CD4-positive, CD25-positive, alpha-beta regulatory T cell (primary cell): Measurements from ENCODE around the gene RPL11. TPM values are rescaled to one million over a fixed set of nuclear protein-coding genes. Genes with fewer than 3 reads are reported as not detected.
A peak's percentile ranks its signal among the peaks of the same experiment; 100 is the strongest.
"Not testable (repeated sequence)": the region's sequence is repeated elsewhere in the genome, so short reads cannot be mapped to it uniquely, and the experiment has no call there.

ENCODE experiments used
- ATAC-seq, 2 donors: fragments of 150-1000 bp; cut with Tn5 transposase; one replicate each; pipeline ENCODE4 v1.10.0; 2021; ENCODE audit warnings: low read depth in 2 of 2, moderate number of reproducible peaks in 2 of 2, moderate library complexity in 1 of 2
- DNase-seq, 3 donors: peaks; one replicate each; pipeline versions ENCODE4 v3.0.0 to v3.0.0-alpha.2; 2012 to 2022; ENCODE audit warnings: mixed read lengths in 1 of 3
- H3K27ac ChIP-seq: one replicate; pipeline ENCODE4 v1.7.0; 2013; ENCODE audit warnings: mild to moderate bottlenecking, low read length; ENCODE audit not compliant: insufficient read depth, poor library complexity, severe bottlenecking
- H3K27me3 ChIP-seq: one replicate; pipeline ENCODE4 v1.7.0; 2013; ENCODE audit warnings: low read length; ENCODE audit not compliant: control insufficient read depth, insufficient read depth
- H3K36me3 ChIP-seq: one replicate; pipeline ENCODE4 v1.7.0; 2013; ENCODE audit warnings: mild to moderate bottlenecking, low read length, moderate library complexity; ENCODE audit not compliant: control insufficient read depth, insufficient read depth
- H3K4me1 ChIP-seq: 2 replicates; pipeline ENCODE4 v1.7.0; 2013; ENCODE audit warnings: mild to moderate bottlenecking, low read length; ENCODE audit not compliant: insufficient read depth, control insufficient read depth, poor library complexity, severe bottlenecking
- H3K4me3 ChIP-seq: one replicate; pipeline ENCODE4 v1.7.0; 2013; ENCODE audit warnings: low read depth, mild to moderate bottlenecking, low read length, moderate library complexity
- H3K9me3 ChIP-seq, 2 experiments: 1 replicate in 1 of 2; 2 replicates in 1 of 2; pipeline ENCODE4 v1.7.0; 2013; ENCODE audit warnings: low read length in 2 of 2, mild to moderate bottlenecking in 1 of 2, moderate library complexity in 1 of 2; ENCODE audit not compliant: control insufficient read depth in 2 of 2
- H3K27ac Mint-ChIP-seq, 3 donors: one replicate each; pipeline ENCODE4 v1.8.0; 2020 to 2022; ENCODE audit warnings: mild to moderate bottlenecking in 3 of 3, mixed read lengths in 3 of 3, moderate library complexity in 2 of 3
- H3K27me3 Mint-ChIP-seq: one replicate; pipeline ENCODE4 v1.8.0; 2022; ENCODE audit warnings: mild to moderate bottlenecking, mixed read lengths
- H3K36me3 Mint-ChIP-seq: one replicate; pipeline ENCODE4 v1.8.0; 2020; ENCODE audit warnings: mixed read lengths
- H3K4me1 Mint-ChIP-seq, 4 donors: one replicate each; pipeline ENCODE4 v1.8.0; 2020 to 2022; ENCODE audit warnings: mixed read lengths in 4 of 4, mild to moderate bottlenecking in 1 of 4
- H3K4me3 Mint-ChIP-seq, 4 donors: one replicate each; pipeline ENCODE4 v1.8.0; 2020 to 2022; ENCODE audit warnings: mild to moderate bottlenecking in 4 of 4, mixed read lengths in 4 of 4, moderate library complexity in 3 of 4
- H3K9me3 Mint-ChIP-seq, 7 donors: one replicate each; pipeline ENCODE4 v1.8.0; 2020 to 2022; ENCODE audit warnings: mixed read lengths in 7 of 7, mild to moderate bottlenecking in 3 of 7, moderate library complexity in 2 of 7
- polyA plus RNA-seq, 4 donors: library from polyadenylated mRNA; unstranded; fragments of 300-500 nt; fragmentation: Illumina TruSeq; gene quantifications; one replicate each; pipeline ENCODE4 v1.2.3, GENCODE V29; 2021
- total RNA-seq: library from RNA; stranded (reverse); gene quantifications from one replicate; pipeline ENCODE4 v1.2.3, GENCODE V29; 2022

Gene RPL11
- total and polyA plus RNA-seq, 5 donors from 2014 or later = 1,256 to 1,673 (median 1,395) TPM

- H3K36me3 Mint-ChIP-seq = peaks cover 4% of the 10 kb centered on the region
- no peaks in the 10 kb centered on the region for H3K27me3 Mint-ChIP-seq
- H3K4me1 Mint-ChIP-seq = peaks cover 0 to 14% (median 6%) of the 10 kb centered on the region in 4 donors
- H3K27me3 ChIP-seq = no peaks in the 10 kb centered on the region
- DNase-seq (peak in 1 of 3 donors; percentile 32), ATAC-seq (peak; percentile 31 to 50)
- peak overlapping the region in 1 of 4 donors; percentile 4 for H3K4me3 Mint-ChIP-seq
- H3K36me3 ChIP-seq = no peaks in the 10 kb centered on the region
- no peak overlapping the region for H3K4me3 ChIP-seq
- H3K9me3 Mint-ChIP-seq = no peaks in the 10 kb centered on the region
- H3K27ac Mint-ChIP-seq = peak overlapping the region in 2 of 3 donors; percentile 70 to 79
- no peak overlapping the region for H3K27ac ChIP-seq
- H3K4me1 ChIP-seq = peaks cover 3% of the 10 kb centered on the region
- H3K9me3 ChIP-seq = no peaks in the 10 kb centered on the region
These were observed 28.8 kb downstream of the RPL11 start for GRCh38 chr1:23720256-23720995.

- H3K4me3 Mint-ChIP-seq = no peak overlapping the region
- H3K27me3 Mint-ChIP-seq = no peaks in the 10 kb centered on the region
- DNase-seq = no peak
- Histone ChIP-seq H3K27ac (no peak overlapping the region), H3K4me3 (no peak overlapping the region), H3K36me3 (no peaks in the 10 kb centered on the region), H3K27me3 (no peaks in the 10 kb centered on the region), H3K9me3 (no peaks in the 10 kb centered on the region), H3K4me1 (peaks cover 3% of the 10 kb centered on the region)
- H3K4me1 Mint-ChIP-seq = peaks cover 0 to 12% (median 6%) of the 10 kb centered on the region in 4 donors
- peaks cover 4% of the 10 kb centered on the region for H3K36me3 Mint-ChIP-seq
- no peaks in the 10 kb centered on the region for H3K9me3 Mint-ChIP-seq
- ATAC-seq = no peak
- peak overlapping the region in 1 of 3 donors; percentile 90 for H3K27ac Mint-ChIP-seq
These were observed 31.0 kb downstream of the RPL11 start for GRCh38 chr1:23722652-23723051.

GRCh38 chr1:23726686-23727085, 35.1 kb downstream of the RPL11 start:
- peaks cover 0 to 6% (median 2%) of the 10 kb centered on the region in 4 donors for H3K4me1 Mint-ChIP-seq
- no peak overlapping the region for H3K4me3 ChIP-seq
- no peaks in the 10 kb centered on the region for H3K27me3 Mint-ChIP-seq
- H3K27me3 ChIP-seq = no peaks in the 10 kb centered on the region
- no peak for ATAC-seq
- H3K9me3 ChIP-seq = no peaks in the 10 kb centered on the region
- H3K27ac Mint-ChIP-seq = no peak overlapping the region
- H3K36me3 ChIP-seq = no peaks in the 10 kb centered on the region
- no peak overlapping the region for H3K27ac ChIP-seq
- H3K9me3 Mint-ChIP-seq = no peaks in the 10 kb centered on the region
- H3K36me3 Mint-ChIP-seq = peaks cover 10% of the 10 kb centered on the region
- H3K4me1 ChIP-seq = no peaks in the 10 kb centered on the region
- H3K4me3 Mint-ChIP-seq = no peak overlapping the region
- DNase-seq = no peak

- H3K36me3 ChIP-seq = no peaks in the 10 kb centered on the region
- no peaks in the 10 kb centered on the region for H3K27me3 Mint-ChIP-seq
- no peaks in the 10 kb centered on the region for H3K4me1 ChIP-seq
- peaks cover 0 to 9% (median 2%) of the 10 kb centered on the region in 4 donors for H3K4me1 Mint-ChIP-seq
- no peaks in the 10 kb centered on the region for H3K9me3 Mint-ChIP-seq
- H3K4me3 Mint-ChIP-seq = no peak overlapping the region
- H3K27me3 ChIP-seq = no peaks in the 10 kb centered on the region
- no peaks in the 10 kb centered on the region for H3K9me3 ChIP-seq
- no peak overlapping the region for H3K27ac ChIP-seq
- no peak overlapping the region for H3K4me3 ChIP-seq
- peaks cover 14% of the 10 kb centered on the region for H3K36me3 Mint-ChIP-seq
- ATAC-seq = no peak
- DNase-seq = no peak
- no peak overlapping the region for H3K27ac Mint-ChIP-seq
These were observed 35.8 kb downstream of the RPL11 start for GRCh38 chr1:23727362-23727811.

- Histone ChIP-seq H3K27me3 (no peaks in the 10 kb centered on the region), H3K9me3 (no peaks in the 10 kb centered on the region), H3K4me3 (no peak overlapping the region), H3K27ac (no peak overlapping the region), H3K36me3 (no peaks in the 10 kb centered on the region), H3K4me1 (no peaks in the 10 kb centered on the region)
- H3K4me3 Mint-ChIP-seq = no peak overlapping the region
- H3K27me3 Mint-ChIP-seq = no peaks in the 10 kb centered on the region
- H3K36me3 Mint-ChIP-seq = peaks cover 12% of the 10 kb centered on the region
- DNase-seq (no peak), ATAC-seq (no peak)
- H3K4me1 Mint-ChIP-seq = peaks cover 0 to 7% (median 2%) of the 10 kb centered on the region in 4 donors
- H3K9me3 Mint-ChIP-seq = no peaks in the 10 kb centered on the region
- no peak overlapping the region for H3K27ac Mint-ChIP-seq
These were observed 41.0 kb downstream of the RPL11 start for GRCh38 chr1:23732363-23733224.

- not testable (repeated sequence) for H3K4me1 ChIP-seq, H3K27ac ChIP-seq, H3K4me3 Mint-ChIP-seq, H3K9me3 Mint-ChIP-seq, H3K9me3 ChIP-seq, H3K27me3 Mint-ChIP-seq, DNase-seq, H3K27ac Mint-ChIP-seq, H3K36me3 ChIP-seq, H3K4me3 ChIP-seq, ATAC-seq, H3K27me3 ChIP-seq, H3K4me1 Mint-ChIP-seq
- H3K36me3 Mint-ChIP-seq = peaks cover 12% of the 10 kb centered on the region
These were observed 41.7 kb downstream of the RPL11 start for GRCh38 chr1:23733281-23733680.

GRCh38 chr1:23736437-23737134, 45.0 kb downstream of the RPL11 start:
- Histone ChIP-seq H3K4me3 (no peak overlapping the region), H3K27me3 (no peaks in the 10 kb centered on the region), H3K4me1 (no peaks in the 10 kb centered on the region), H3K36me3 (no peaks in the 10 kb centered on the region), H3K9me3 (no peaks in the 10 kb centered on the region), H3K27ac (no peak overlapping the region)
- DNase-seq = no peak
- H3K27ac Mint-ChIP-seq = peak overlapping the region in 1 of 3 donors; percentile 7
- no peak for ATAC-seq
- H3K9me3 Mint-ChIP-seq = no peaks in the 10 kb centered on the region
- H3K4me1 Mint-ChIP-seq = peaks cover 0 to 3% (median 0%) of the 10 kb centered on the region in 4 donors
- H3K27me3 Mint-ChIP-seq = no peaks in the 10 kb centered on the region
- H3K36me3 Mint-ChIP-seq = peaks cover 6% of the 10 kb centered on the region
- H3K4me3 Mint-ChIP-seq = no peak overlapping the region
